ENCODE measurements around the gene ZEB2.

DNA sequence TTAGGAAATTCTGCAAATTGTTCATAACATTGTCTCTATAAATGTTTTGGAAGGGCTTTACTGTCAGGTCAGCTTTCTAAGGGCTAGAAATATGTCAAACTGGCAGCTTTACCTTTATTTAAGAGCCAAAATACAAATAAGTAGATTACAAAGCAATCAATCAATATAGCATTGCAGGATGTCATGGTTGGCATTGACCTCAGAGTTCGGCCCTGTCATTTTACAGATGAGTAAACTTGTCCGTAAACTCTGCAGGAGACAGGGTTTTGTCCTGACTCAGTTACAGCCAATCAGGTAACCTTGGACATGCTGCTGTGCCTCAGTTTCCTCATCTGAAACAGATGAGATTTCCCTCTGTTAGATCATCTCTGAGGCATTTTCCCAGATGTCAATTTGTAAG lies 25.9 kb upstream of the ZEB2 start:
- TF ChIP-seq CTCF (IDR thresholded peaks at IDR 0.05; ENCODE audit: insufficient read depth, low read length) (no peak), POLR2AphosphoS5 (IDR thresholded peaks at IDR 0.05; ENCODE audit: low read depth) (no peak), GABPA (IDR thresholded peaks at IDR 0.05; ENCODE audit: low read depth) (no peak), SPI1 (IDR thresholded peaks at IDR 0.05; ENCODE audit: borderline replicate concordance, low read depth) (no peak)
- TF ChIP-seq, protein P1, sequence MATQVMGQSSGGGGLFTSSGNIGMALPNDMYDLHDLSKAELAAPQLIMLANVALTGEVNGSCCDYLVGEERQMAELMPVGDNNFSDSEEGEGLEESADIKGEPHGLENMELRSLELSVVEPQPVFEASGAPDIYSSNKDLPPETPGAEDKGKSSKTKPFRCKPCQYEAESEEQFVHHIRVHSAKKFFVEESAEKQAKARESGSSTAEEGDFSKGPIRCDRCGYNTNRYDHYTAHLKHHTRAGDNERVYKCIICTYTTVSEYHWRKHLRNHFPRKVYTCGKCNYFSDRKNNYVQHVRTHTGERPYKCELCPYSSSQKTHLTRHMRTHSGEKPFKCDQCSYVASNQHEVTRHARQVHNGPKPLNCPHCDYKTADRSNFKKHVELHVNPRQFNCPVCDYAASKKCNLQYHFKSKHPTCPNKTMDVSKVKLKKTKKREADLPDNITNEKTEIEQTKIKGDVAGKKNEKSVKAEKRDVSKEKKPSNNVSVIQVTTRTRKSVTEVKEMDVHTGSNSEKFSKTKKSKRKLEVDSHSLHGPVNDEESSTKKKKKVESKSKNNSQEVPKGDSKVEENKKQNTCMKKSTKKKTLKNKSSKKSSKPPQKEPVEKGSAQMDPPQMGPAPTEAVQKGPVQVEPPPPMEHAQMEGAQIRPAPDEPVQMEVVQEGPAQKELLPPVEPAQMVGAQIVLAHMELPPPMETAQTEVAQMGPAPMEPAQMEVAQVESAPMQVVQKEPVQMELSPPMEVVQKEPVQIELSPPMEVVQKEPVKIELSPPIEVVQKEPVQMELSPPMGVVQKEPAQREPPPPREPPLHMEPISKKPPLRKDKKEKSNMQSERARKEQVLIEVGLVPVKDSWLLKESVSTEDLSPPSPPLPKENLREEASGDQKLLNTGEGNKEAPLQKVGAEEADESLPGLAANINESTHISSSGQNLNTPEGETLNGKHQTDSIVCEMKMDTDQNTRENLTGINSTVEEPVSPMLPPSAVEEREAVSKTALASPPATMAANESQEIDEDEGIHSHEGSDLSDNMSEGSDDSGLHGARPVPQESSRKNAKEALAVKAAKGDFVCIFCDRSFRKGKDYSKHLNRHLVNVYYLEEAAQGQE (IDR thresholded peaks at IDR 0.05; ENCODE audit: insufficient replicate concordance, low read depth): no peak

Measured in HL-60 (cell line).